ENCODE data around the gene ADAMTS1.

ADAMTS1 gene

DNA sequence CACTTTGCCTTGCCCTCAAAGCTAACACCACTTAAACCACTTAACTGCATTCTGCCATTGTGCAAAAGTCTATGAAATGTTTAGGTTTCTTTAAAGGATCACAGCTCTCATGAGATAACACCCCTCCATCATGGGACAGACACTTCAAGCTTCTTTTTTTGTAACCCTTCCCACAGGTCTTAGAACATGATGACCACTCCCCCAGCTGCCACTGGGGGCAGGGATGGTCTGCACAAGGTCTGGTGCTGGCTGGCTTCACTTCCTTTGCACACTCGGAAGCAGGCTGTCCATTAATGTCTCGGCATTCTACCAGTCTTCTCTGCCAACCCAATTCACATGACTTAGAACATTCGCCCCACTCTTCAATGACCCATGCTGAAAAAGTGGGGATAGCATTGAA, 7.7 kb downstream of the ADAMTS1 start:
- TF ChIP-seq, protein P1, sequence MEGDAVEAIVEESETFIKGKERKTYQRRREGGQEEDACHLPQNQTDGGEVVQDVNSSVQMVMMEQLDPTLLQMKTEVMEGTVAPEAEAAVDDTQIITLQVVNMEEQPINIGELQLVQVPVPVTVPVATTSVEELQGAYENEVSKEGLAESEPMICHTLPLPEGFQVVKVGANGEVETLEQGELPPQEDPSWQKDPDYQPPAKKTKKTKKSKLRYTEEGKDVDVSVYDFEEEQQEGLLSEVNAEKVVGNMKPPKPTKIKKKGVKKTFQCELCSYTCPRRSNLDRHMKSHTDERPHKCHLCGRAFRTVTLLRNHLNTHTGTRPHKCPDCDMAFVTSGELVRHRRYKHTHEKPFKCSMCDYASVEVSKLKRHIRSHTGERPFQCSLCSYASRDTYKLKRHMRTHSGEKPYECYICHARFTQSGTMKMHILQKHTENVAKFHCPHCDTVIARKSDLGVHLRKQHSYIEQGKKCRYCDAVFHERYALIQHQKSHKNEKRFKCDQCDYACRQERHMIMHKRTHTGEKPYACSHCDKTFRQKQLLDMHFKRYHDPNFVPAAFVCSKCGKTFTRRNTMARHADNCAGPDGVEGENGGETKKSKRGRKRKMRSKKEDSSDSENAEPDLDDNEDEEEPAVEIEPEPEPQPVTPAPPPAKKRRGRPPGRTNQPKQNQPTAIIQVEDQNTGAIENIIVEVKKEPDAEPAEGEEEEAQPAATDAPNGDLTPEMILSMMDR (conservative IDR thresholded peaks at IDR 0.05; ENCODE audit: low read depth, low read length), result no peak
- no peak for DNase-seq (ENCODE audit: low read depth)
- H3K4me3 ChIP-seq (ENCODE audit: low read depth, low read length), result no peak overlapping the region

DNA sequence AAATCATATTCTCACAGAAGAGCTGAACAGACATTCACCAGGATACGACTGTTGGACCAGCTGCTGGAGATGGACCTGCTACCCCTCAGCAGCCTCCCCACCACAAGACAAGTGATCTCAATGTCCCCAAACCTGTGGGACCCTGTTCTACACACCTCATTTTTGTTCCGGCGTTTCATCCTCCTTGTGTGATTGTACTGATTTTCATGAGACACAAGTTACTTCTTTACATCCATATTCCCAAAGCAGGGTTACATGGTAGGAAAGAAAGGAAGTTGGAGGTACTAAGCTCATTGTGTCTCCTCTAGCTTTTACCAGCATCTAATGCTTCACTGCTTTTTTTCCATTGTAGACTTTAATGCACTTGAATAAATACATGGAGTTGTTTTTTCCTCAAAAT, 8.7 kb downstream of the ADAMTS1 start:
- DNase-seq (ENCODE audit: low read depth), result no peak
- no peak overlapping the region for H3K4me3 ChIP-seq (ENCODE audit: low read depth, low read length)
- TF ChIP-seq, protein P1 (conservative IDR thresholded peaks at IDR 0.05; ENCODE audit: low read depth, low read length), result no peak

DNA sequence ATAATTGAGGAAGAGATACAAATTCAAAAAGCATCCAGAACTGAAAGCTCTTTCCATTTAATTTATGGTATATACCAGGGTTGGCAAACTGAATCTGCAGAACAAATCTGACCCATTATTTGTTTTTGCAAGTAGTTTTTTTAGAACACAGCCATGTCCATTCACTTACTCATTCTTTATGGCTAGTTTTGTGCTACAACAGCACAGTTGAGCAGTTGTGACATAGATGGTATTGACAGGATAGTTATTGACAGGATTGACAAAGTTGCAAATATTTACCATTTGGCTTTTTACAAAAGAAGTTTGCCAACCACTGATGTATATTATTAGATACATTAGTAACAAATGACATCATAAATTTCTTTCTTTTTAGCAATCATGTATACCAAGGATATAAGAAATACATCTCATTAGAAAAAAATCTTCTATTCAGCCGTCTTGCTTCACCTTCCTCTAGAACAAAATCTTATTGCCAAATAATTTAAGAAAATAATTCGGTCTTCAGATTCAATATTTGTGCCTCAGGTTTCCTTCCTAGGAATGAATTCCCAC, 9.4 kb downstream of the ADAMTS1 start:
- DNase-seq (ENCODE audit: low read depth), result no peak
- TF ChIP-seq, protein P1 (conservative IDR thresholded peaks at IDR 0.05; ENCODE audit: low read depth, low read length), result no peak
- no peak overlapping the region for H3K4me3 ChIP-seq (ENCODE audit: low read depth, low read length)

DNA sequence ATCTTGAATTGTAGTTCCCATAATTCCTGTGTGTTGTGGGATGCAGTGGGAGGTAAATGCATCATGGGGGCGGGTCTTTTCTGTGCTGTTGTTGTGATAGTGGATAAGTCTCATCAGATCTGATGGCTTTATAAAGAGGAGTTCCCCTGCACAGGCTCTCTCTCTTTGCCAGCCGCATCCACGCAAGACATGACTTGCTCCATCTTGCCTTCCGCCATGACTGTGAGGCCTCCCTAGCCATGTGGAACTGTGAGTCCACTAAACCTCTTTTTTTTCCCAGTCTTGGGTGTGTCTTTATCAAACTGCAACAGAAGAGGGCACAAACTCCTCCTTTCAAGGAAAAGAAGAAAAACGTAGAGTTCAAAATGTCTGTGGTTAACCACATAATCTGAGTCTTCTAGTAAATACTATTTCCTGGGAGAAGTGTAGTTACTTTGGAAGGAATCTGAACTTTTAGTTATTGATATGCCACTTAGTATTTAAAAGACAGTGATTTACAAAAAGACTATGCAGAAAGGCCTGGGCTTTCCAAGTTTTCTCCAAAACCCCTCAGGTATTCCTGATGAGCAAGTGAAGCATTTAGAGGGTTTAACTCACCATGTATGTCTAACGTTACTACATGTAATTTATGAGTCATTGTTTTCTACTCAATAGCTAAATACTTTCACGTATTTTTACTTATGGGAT, 10.0 kb downstream of the ADAMTS1 start:
- TF ChIP-seq, protein P1 (conservative IDR thresholded peaks at IDR 0.05; ENCODE audit: low read depth, low read length), result peak; percentile 9
- DNase-seq (ENCODE audit: low read depth), result peak; percentile 77
- no peak overlapping the region for H3K4me3 ChIP-seq (ENCODE audit: low read depth, low read length)

DNA sequence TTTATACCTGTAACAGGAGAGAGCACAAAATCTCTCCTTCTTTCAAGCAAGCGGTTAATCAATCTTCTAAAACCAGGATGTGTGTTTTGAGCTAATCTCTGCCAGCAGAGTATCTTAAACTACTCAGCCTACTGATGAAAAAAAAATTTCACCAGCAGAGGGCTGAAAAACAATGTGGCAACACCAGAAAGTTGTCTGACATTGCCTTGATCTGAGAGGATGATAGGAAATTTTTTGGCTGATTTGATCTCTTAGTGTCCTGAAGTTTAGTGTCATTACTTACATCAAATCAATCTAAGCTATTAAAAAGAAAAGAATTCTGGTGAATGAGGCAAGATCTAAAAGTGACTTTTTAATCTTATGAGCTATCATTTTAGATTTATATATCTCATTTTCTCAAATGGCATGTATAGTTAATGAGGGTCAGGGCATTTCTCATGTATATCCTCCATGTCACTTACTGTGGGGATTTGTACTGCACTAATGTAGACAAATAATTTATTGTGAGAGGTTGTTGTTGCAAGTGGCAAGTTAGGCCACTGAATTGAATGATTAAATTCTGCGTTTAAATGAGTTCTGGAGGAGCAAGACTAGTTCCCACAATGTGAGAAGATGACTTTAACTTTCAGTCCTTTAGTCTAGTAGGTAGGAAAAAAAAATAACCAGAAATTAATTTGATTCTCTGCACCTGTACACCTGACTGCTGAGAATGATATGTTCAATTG, 10.9 kb downstream of the ADAMTS1 start:
- TF ChIP-seq, protein P1 (conservative IDR thresholded peaks at IDR 0.05; ENCODE audit: low read depth, low read length), result peak; percentile 46
- peak; percentile 50 for DNase-seq (ENCODE audit: low read depth)
- H3K4me3 ChIP-seq (ENCODE audit: low read depth, low read length), result no peak overlapping the region

DNA sequence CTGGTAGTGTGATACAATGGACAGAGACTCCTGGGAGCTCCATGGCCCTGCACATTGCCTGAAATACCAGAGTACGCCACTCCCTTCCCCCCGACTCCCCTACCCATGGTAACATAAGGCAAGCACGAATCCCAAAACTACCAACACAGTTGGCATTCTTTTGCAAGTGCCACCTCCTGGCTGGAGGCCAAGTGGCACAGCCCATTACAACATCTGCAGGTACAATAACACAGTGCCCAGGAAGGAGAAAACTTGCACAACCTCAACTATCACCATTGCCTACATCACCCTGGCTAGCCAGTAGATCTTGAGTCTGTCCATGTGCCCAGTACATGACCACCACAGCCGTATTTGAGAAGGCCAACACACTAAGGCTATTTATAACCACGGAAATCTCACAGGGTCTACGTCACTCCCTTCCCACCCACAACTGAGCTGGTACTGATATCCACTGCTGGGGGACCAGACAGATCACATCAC, 11.7 kb downstream of the ADAMTS1 start:
- DNase-seq (ENCODE audit: low read depth), result no peak
- H3K4me3 ChIP-seq (ENCODE audit: low read depth, low read length), result no peak overlapping the region
- TF ChIP-seq, protein P1 (conservative IDR thresholded peaks at IDR 0.05; ENCODE audit: low read depth, low read length), result no peak
